Upper lobe of left lung (tissue), 6 donors: ENCODE data around the gene RAX. TPM values are rescaled to one million over a fixed set of nuclear protein-coding genes. Genes with fewer than 3 reads are reported as not detected.

Experiments used
- ATAC-seq, 2 donors: fragments of 200-7000 bp; cut with Tn5 transposase; one replicate each; pipeline ENCODE4 v1.9.1; 2022; ENCODE audit warnings: mild to moderate bottlenecking in 2 of 2, moderate library complexity in 2 of 2; ENCODE audit not compliant: low FRiP score in 2 of 2
- DNase-seq, 2 donors: peaks; one replicate each; pipeline ENCODE4 v3.0.0-alpha.2; 2019 to 2020
- H3K27ac ChIP-seq, 4 donors: fragments of 200-600 bp; sonication (generic); one replicate each; pipeline ENCODE4 v1.5.1; 2016 to 2019
- H3K27me3 ChIP-seq, 4 donors: fragments of 200-600 bp; sonication (generic); one replicate each; pipeline ENCODE4 v1.5.1; 2017 to 2019
- H3K36me3 ChIP-seq, 4 donors: fragments of 200-600 bp; sonication (generic); one replicate each; pipeline ENCODE4 v1.5.1; 2016 to 2019
- H3K4me1 ChIP-seq, 4 donors: fragments of 200-600 bp; sonication (generic); one replicate each; pipeline ENCODE4 v1.5.1; 2018 to 2019
- H3K4me3 ChIP-seq, 4 donors: fragments of 200-600 bp; sonication (generic); one replicate each; pipeline ENCODE4 v1.5.1; 2017 to 2019; ENCODE audit warnings: mild to moderate bottlenecking in 2 of 4, moderate library complexity in 1 of 4
- H3K9me3 ChIP-seq, 4 donors: fragments of 200-600 bp; sonication (generic); one replicate each; pipeline ENCODE4 v1.5.1; 2018 to 2019
- CTCF ChIP-seq, 6 experiments: fragments of 450-650 bp in 4 of 6; fragments of 200-600 bp in 2 of 6; sonication (generic) in 2 of 6; IDR thresholded peaks; one replicate each; pipeline ENCODE4 v1.5.1; 2016 to 2019; ENCODE audit warnings: antibody characterized with exemption in 6 of 6
- EP300 ChIP-seq, 4 donors: sonication (generic); formaldehyde crosslinking; IDR thresholded peaks; one replicate each; pipeline ENCODE4 v1.5.1; 2017; ENCODE audit warnings: antibody characterized with exemption in 4 of 4, control low read depth in 2 of 4
- POLR2A ChIP-seq, 4 donors: fragments of 450-650 bp; IDR thresholded peaks; one replicate each; pipeline ENCODE4 v1.5.1; 2016 to 2017; ENCODE audit warnings: antibody characterized with exemption in 4 of 4, mild to moderate bottlenecking in 2 of 4
- POLR2AphosphoS5 ChIP-seq, 2 donors: sonication (generic); formaldehyde crosslinking; IDR thresholded peaks; one replicate each; pipeline ENCODE4 v1.5.1; 2017; ENCODE audit warnings: antibody characterized with exemption in 2 of 2
- WGBS, 2 donors: methylation state at CpG; one replicate each; pipeline ENCODE4 v1.1.5; 2017 to 2018; 5-methylcytosine and 5-hydroxymethylcytosine counted together
- total RNA-seq, 6 donors: library from RNA; depleted of rRNA in 4 of 6; stranded (reverse); fragments of >200 nt in 4 of 6; gene quantifications; one replicate each; pipeline versions ENCODE4 v1.1.0 to v1.2.1, GENCODE V29; 2016 to 2021
- donor health status: DM: no; HTN: no; CAD: no; lungs with moderate emphysema.
- donor health status: DM: no; HTN: yes; CAD: no; lungs with severe emphysema.

The RAX gene
- not detected for total RNA-seq

- ATAC-seq, result peak in 1 of 2 donors; percentile 51
- Histone ChIP-seq H3K27ac (no peak within 1 kb of the TSS), H3K9me3 (no peaks in the 10 kb centered on the region), H3K4me1 (peaks cover 22 to 39% (median 30%) of the 10 kb centered on the region in 4 donors), H3K4me3 (peak within 1 kb of the TSS in 3 of 4 donors; percentile 22 to 41 (median 31)), H3K36me3 (no peaks in the 10 kb centered on the region), H3K27me3 (peaks cover 0 to 69% (median 50%) of the 10 kb centered on the region in 4 donors)
- 1 to 4% methylated on average over 24 to 31 of the region's 88 CpGs for WGBS, 2 donors
- DNase-seq, result peak in 1 of 2 donors; percentile 85
- TF ChIP-seq CTCF (IDR thresholded peaks at IDR 0.05), result no peak
Measured at GRCh38 chr18:59272891-59273758, at the start of gene RAX. TSS of gene RAX (minus strand) at chr18:59273454. CDS start at chr18:59273206, 248 bp downstream.

- no peaks in the 10 kb centered on the region for H3K4me1 ChIP-seq
- H3K27ac ChIP-seq, result no peak within 1 kb of the TSS
- H3K9me3 ChIP-seq, result no peaks in the 10 kb centered on the region
- WGBS, 2 donors, result 84 to 91% methylated on average over 4 of the region's 4 CpGs
- ATAC-seq (no peak), DNase-seq (no peak)
- H3K36me3 ChIP-seq, result no peaks in the 10 kb centered on the region
- H3K4me3 ChIP-seq, result no peak within 1 kb of the TSS
- TF ChIP-seq EP300 (IDR thresholded peaks at IDR 0.05) (no peak), POLR2A (IDR thresholded peaks at IDR 0.05) (no peak), POLR2AphosphoS5 (IDR thresholded peaks at IDR 0.05) (no peak)
- H3K27me3 ChIP-seq, result no peaks in the 10 kb centered on the region
Measured at GRCh38 chr18:59318460-59319050, 45.3 kb upstream of the RAX start, which contains the start of gene CPLX4. TSS of gene CPLX4 (minus strand) at chr18:59318649. CDS start at chr18:59318462, 187 bp downstream.

GRCh38 chr18:59311631-59312030 lies 38.4 kb upstream of the RAX start:
- Histone ChIP-seq H3K36me3 (no peaks in the 10 kb centered on the region), H3K27me3 (no peaks in the 10 kb centered on the region), H3K9me3 (no peaks in the 10 kb centered on the region), H3K4me1 (peaks cover 3 to 11% (median 7%) of the 10 kb centered on the region in 4 donors), H3K27ac (no peak overlapping the region), H3K4me3 (no peak overlapping the region)
- no peak for ATAC-seq
- DNase-seq, result no peak
- no peak for TF ChIP-seq POLR2AphosphoS5 (IDR thresholded peaks at IDR 0.05)
- no peak for TF ChIP-seq POLR2A (IDR thresholded peaks at IDR 0.05)
- no peak for TF ChIP-seq CTCF (IDR thresholded peaks at IDR 0.05)
- no peak for TF ChIP-seq EP300 (IDR thresholded peaks at IDR 0.05)
- 80 to 89% methylated on average over 7 of the region's 7 CpGs for WGBS, 2 donors

GRCh38 chr18:59308938-59309260 lies 35.6 kb upstream of the RAX start:
- H3K27me3 ChIP-seq, result no peaks in the 10 kb centered on the region
- ATAC-seq (no peak), DNase-seq (no peak)
- H3K27ac ChIP-seq, result no peak overlapping the region
- no peaks in the 10 kb centered on the region for H3K36me3 ChIP-seq
- TF ChIP-seq POLR2AphosphoS5 (IDR thresholded peaks at IDR 0.05), result no peak
- no peak for TF ChIP-seq POLR2A (IDR thresholded peaks at IDR 0.05)
- no peak for TF ChIP-seq CTCF (IDR thresholded peaks at IDR 0.05)
- no peak for TF ChIP-seq EP300 (IDR thresholded peaks at IDR 0.05)
- peaks cover 3 to 11% (median 7%) of the 10 kb centered on the region in 4 donors for H3K4me1 ChIP-seq
- H3K9me3 ChIP-seq, result no peaks in the 10 kb centered on the region
- peak overlapping the region in 3 of 4 donors; percentile 19 to 40 (median 30) for H3K4me3 ChIP-seq
- 16 to 18% methylated on average over 5 of the region's 5 CpGs for WGBS, 2 donors

GRCh38 chr18:59308248-59308937 lies 35.1 kb upstream of the RAX start:
- peak overlapping the region in 3 of 4 donors; percentile 19 to 40 (median 30) for H3K4me3 ChIP-seq
- peak; percentile 66 to 96 for DNase-seq
- 2 to 5% methylated on average over 39 to 41 of the region's 46 CpGs for WGBS, 2 donors
- TF ChIP-seq CTCF (IDR thresholded peaks at IDR 0.05), result peak; percentile 64 to 81 (median 68)
- no peak for TF ChIP-seq POLR2AphosphoS5 (IDR thresholded peaks at IDR 0.05)
- TF ChIP-seq POLR2A (IDR thresholded peaks at IDR 0.05), result no peak
- no peak for TF ChIP-seq EP300 (IDR thresholded peaks at IDR 0.05)
- H3K27me3 ChIP-seq, result no peaks in the 10 kb centered on the region
- no peak overlapping the region for H3K27ac ChIP-seq
- no peaks in the 10 kb centered on the region for H3K36me3 ChIP-seq
- peak; percentile 81 to 96 for ATAC-seq
- H3K4me1 ChIP-seq, result peaks cover 3 to 11% (median 7%) of the 10 kb centered on the region in 4 donors
- H3K9me3 ChIP-seq, result no peaks in the 10 kb centered on the region
